Cardiac fibroblast (primary cell): Measurements from ENCODE around the gene TMEM92.

Experiments
- DNase-seq, 2 donors: peaks; one replicate each; pipeline versions ENCODE4 v3.0.0 to v3.0.0-alpha.2; 2010; ENCODE audit warnings: low read depth in 2 of 2
- H3K4me3 ChIP-seq, 2 donors: replicated peaks in 1 of 2; 1 replicate in 1 of 2; 2 replicates in 1 of 2; pipeline ENCODE4 v1.5.1; 2011; ENCODE audit warnings: low read depth in 2 of 2, low read length in 2 of 2, mild to moderate bottlenecking in 2 of 2, moderate library complexity in 1 of 2
- CTCF ChIP-seq: IDR thresholded peaks from one replicate; pipeline ENCODE4 v1.5.1; 2011; ENCODE audit warnings: low read depth, mild to moderate bottlenecking, low read length, inconsistent platforms

Gene TMEM92

GRCh38 chr17:50325906-50326305, 51.6 kb downstream of the TMEM92 start:
- no peak overlapping the region for H3K4me3 ChIP-seq
- no peak for TF ChIP-seq CTCF
- no peak for DNase-seq

GRCh38 chr17:50326831-50327364, 52.6 kb downstream of the TMEM92 start:
- H3K4me3 ChIP-seq, result no peak overlapping the region

GRCh38 chr17:50328363-50329325, 54.4 kb downstream of the TMEM92 start:
- no peak for DNase-seq
- TF ChIP-seq CTCF, result no peak
- H3K4me3 ChIP-seq, result no peak overlapping the region

More at GRCh38 chr17:50326831-50327364, 52.6 kb downstream of the TMEM92 start:
- DNase-seq, result no peak
- TF ChIP-seq CTCF, result no peak

GRCh38 chr17:50329716-50330115, 55.5 kb downstream of the TMEM92 start:
- H3K4me3 ChIP-seq, result no peak overlapping the region
- no peak for TF ChIP-seq CTCF
- no peak for DNase-seq

GRCh38 chr17:50330151-50330775, 56.0 kb downstream of the TMEM92 start:
- no peak for TF ChIP-seq CTCF
- H3K4me3 ChIP-seq, result no peak overlapping the region
- no peak for DNase-seq
